GM18508 (cell line): ENCODE measurements around the gene ADD2.

Experiments used
- ATAC-seq: cut with Tn5 transposase; IDR thresholded peaks from one replicate; pipeline ENCODE4 v1.9.1; 2021; ENCODE audit warnings: moderate number of reproducible peaks; ENCODE audit not compliant: insufficient read depth, unreplicated experiment

The ADD2 gene

GRCh38 chr2:70726947-70727725 lies 40.9 kb downstream of the ADD2 start:
- ATAC-seq, result no peak

- no peak for ATAC-seq
Observed at GRCh38 chr2:70725505-70725904, 42.5 kb downstream of the ADD2 start.

GRCh38 chr2:70724366-70724765 lies 43.6 kb downstream of the ADD2 start:
- no peak for ATAC-seq

- ATAC-seq, result no peak
Observed at GRCh38 chr2:70723286-70723885, 44.6 kb downstream of the ADD2 start.

GRCh38 chr2:70720124-70720523 lies 47.9 kb downstream of the ADD2 start:
- ATAC-seq, result no peak

- ATAC-seq, result no peak
Observed at GRCh38 chr2:70719231-70719630, 48.8 kb downstream of the ADD2 start.

- no peak for ATAC-seq
Observed at GRCh38 chr2:70718736-70719135, 49.3 kb downstream of the ADD2 start.

GRCh38 chr2:70718241-70718640 lies 49.8 kb downstream of the ADD2 start:
- ATAC-seq, result no peak

GRCh38 chr2:70717431-70718038 lies 50.5 kb downstream of the ADD2 start:
- no peak for ATAC-seq

GRCh38 chr2:70716951-70717350 lies 51.0 kb downstream of the ADD2 start:
- no peak for ATAC-seq

- ATAC-seq, result no peak
Observed at GRCh38 chr2:70716131-70716743, 51.8 kb downstream of the ADD2 start.

GRCh38 chr2:70715071-70715985 lies 52.7 kb downstream of the ADD2 start:
- no peak for ATAC-seq

- no peak for ATAC-seq
Observed at GRCh38 chr2:70714141-70714905, 53.7 kb downstream of the ADD2 start.

GRCh38 chr2:70712916-70713315 lies 55.1 kb downstream of the ADD2 start:
- no peak for ATAC-seq

- ATAC-seq, result no peak
Observed at GRCh38 chr2:70711191-70711590, 56.8 kb downstream of the ADD2 start.

- no peak for ATAC-seq
Observed at GRCh38 chr2:70710038-70710690, 57.8 kb downstream of the ADD2 start.

GRCh38 chr2:70709275-70710037 lies 58.5 kb downstream of the ADD2 start:
- ATAC-seq, result no peak
